Panc1 (cell line): ENCODE data around the gene FREM2.

Experiments
- CTCF ChIP-seq: fragments of 450-650 bp; IDR thresholded peaks from 2 replicates; pipeline ENCODE4 v1.5.1; 2017; ENCODE audit warnings: mild to moderate bottlenecking
- POLR2AphosphoS5 ChIP-seq: IDR thresholded peaks from 2 replicates; pipeline ENCODE4 v1.6.1; 2012; ENCODE audit warnings: mild to moderate bottlenecking, low read depth, low read length, moderate library complexity
- REST ChIP-seq, 2 experiments: IDR thresholded peaks; 2 replicates each; pipeline ENCODE4 v1.6.1; 2011 to 2012; ENCODE audit warnings: low read depth in 2 of 2, control low read depth in 1 of 2, low read length in 1 of 2, mild to moderate bottlenecking in 1 of 2, moderate library complexity in 1 of 2; ENCODE audit not compliant: insufficient read depth in 1 of 2
- TCF7L2 ChIP-seq: IDR thresholded peaks from 2 replicates; pipeline ENCODE4 v1.6.1; 2011; ENCODE audit warnings: mild to moderate bottlenecking, low read depth, low read length, inconsistent platforms

GRCh38 chr13:38685431-38685830 lies 1.4 kb upstream of the FREM2 start:
- TF ChIP-seq CTCF (no peak), REST (IDR thresholded peaks at IDR 0.05; ENCODE audit: insufficient read depth in 1 of 2, low read depth in 2 of 2, low read length in 1 of 2) (no peak), POLR2AphosphoS5 (no peak), TCF7L2 (no peak)
